DMS53 treated with DMSO at 0.1 percent for 48 hours (cell line): ENCODE data around the gene DAAM1.

Source experiments
- DNase-seq: peaks from one replicate; lab custom pipeline; 2025; ENCODE audit not compliant: unreplicated experiment; lab: John Stamatoyannopoulos, UW

The DAAM1 gene

GRCh38 chr14:59282378-59282765 is 93.9 kb downstream of the DAAM1 start:
- DNase-seq, result no peak

GRCh38 chr14:59283361-59283760 is 94.9 kb downstream of the DAAM1 start:
- DNase-seq, result no peak

GRCh38 chr14:59284059-59284458 is 95.6 kb downstream of the DAAM1 start:
- no peak for DNase-seq

- no peak for DNase-seq
Measured at GRCh38 chr14:59292028-59292427, 103.6 kb downstream of the DAAM1 start.

GRCh38 chr14:59292921-59293534 is 104.6 kb downstream of the DAAM1 start:
- DNase-seq, result no peak

GRCh38 chr14:59293935-59294661 is 105.6 kb downstream of the DAAM1 start:
- DNase-seq, result no peak

- no peak for DNase-seq
Measured at GRCh38 chr14:59294662-59294992, 106.2 kb downstream of the DAAM1 start.

GRCh38 chr14:59295951-59296350 is 107.5 kb downstream of the DAAM1 start:
- DNase-seq, result no peak

GRCh38 chr14:59296508-59296907 is 108.0 kb downstream of the DAAM1 start:
- no peak for DNase-seq

GRCh38 chr14:59297071-59297776 is 108.8 kb downstream of the DAAM1 start:
- DNase-seq, result no peak

- DNase-seq, result no peak
Measured at GRCh38 chr14:59299731-59300130, 111.3 kb downstream of the DAAM1 start.

GRCh38 chr14:59301354-59301753 is 112.9 kb downstream of the DAAM1 start:
- DNase-seq, result peak; percentile 29

- DNase-seq, result no peak
Measured at GRCh38 chr14:59302313-59302712, 113.8 kb downstream of the DAAM1 start.

GRCh38 chr14:59303216-59303615 is 114.7 kb downstream of the DAAM1 start:
- no peak for DNase-seq

- no peak for DNase-seq
Measured at GRCh38 chr14:59305231-59305630, 116.8 kb downstream of the DAAM1 start.

GRCh38 chr14:59305836-59306555 is 117.5 kb downstream of the DAAM1 start:
- DNase-seq, result no peak

- peak; percentile 30 for DNase-seq
Measured at GRCh38 chr14:59306775-59307174, 118.3 kb downstream of the DAAM1 start.

- DNase-seq, result no peak
Measured at GRCh38 chr14:59308086-59308485, 119.6 kb downstream of the DAAM1 start.

GRCh38 chr14:59308673-59309072 is 120.2 kb downstream of the DAAM1 start:
- no peak for DNase-seq

- no peak for DNase-seq
Measured at GRCh38 chr14:59309291-59309900, 120.9 kb downstream of the DAAM1 start.

- no peak for DNase-seq
Measured at GRCh38 chr14:59310633-59311032, 122.2 kb downstream of the DAAM1 start.
